Neural progenitor cell (in vitro differentiated cells): ENCODE measurements around the gene GLIPR1.

ENCODE experiments used
- CTCF ChIP-seq: fragments of 200-600 bp; sonication (generic); IDR thresholded peaks from 2 replicates; pipeline ENCODE4 v1.5.1; 2017; ENCODE audit warnings: antibody characterized with exemption, mild to moderate bottlenecking
- EZH2 ChIP-seq: fragments of 200-600 bp; sonication (generic); IDR thresholded peaks from 2 replicates; pipeline ENCODE4 v1.6.1; 2017; ENCODE audit warnings: antibody characterized with exemption, mild to moderate bottlenecking, moderate library complexity

DNA sequence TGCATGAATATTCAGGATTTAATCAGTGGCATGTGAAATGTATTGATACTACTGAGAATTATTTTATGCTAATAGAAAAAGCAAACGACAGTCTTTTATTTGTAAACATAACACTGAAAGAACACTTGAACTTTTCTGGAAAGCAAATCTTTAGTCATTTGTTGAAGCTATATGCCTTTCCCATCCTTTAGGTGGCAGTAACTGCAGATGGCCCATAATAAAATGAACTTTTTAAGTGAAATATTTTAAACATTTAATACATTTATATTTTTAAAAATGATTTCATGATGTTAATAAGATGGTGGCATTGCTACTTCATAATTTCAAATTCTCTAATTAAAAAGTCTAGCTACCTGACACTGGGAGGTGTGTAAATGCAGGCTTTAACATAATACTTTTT is 44.7 kb downstream of the GLIPR1 start:
- TF ChIP-seq CTCF (peak; percentile 11), EZH2 (no peak)
